ENCODE results near the gene PSMB1.
"Not testable (repeated sequence)": the region's sequence is repeated elsewhere in the genome, so short reads cannot be mapped to it uniquely, and the experiment has no call there.

The PSMB1 gene

DNA sequence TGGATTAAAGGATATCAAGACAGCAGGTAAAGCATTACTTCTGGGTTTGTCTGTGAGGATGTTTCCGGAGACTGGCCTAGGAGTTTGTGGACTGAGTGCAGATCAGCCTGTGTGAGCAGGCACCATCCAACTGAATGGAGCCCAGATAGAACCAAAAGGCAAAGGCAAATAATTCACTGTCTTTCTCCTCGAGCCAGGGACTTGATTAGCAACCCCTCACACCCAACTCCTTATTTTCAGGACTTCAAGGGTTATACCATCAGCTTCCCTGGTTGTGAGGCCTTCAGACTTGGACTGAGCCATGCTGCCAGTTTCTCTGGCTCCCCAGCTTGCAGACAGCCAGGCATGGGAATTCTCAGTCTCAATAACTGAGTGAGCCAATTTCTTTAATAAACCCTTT lies 19.3 kb downstream of the PSMB1 start:
- no peak for DNase-seq

- no peak for DNase-seq
These were observed 20.1 kb downstream of the PSMB1 start for GRCh38 chr6:170532867-170533488.

- peak; percentile 73 for DNase-seq
These were observed 23.2 kb downstream of the PSMB1 start for GRCh38 chr6:170529839-170530469.

GRCh38 chr6:170527995-170528394 lies 25.1 kb downstream of the PSMB1 start:
- DNase-seq = not testable (repeated sequence)

- DNase-seq = no peak
These were observed 27.3 kb downstream of the PSMB1 start for GRCh38 chr6:170525795-170526194.

DNA sequence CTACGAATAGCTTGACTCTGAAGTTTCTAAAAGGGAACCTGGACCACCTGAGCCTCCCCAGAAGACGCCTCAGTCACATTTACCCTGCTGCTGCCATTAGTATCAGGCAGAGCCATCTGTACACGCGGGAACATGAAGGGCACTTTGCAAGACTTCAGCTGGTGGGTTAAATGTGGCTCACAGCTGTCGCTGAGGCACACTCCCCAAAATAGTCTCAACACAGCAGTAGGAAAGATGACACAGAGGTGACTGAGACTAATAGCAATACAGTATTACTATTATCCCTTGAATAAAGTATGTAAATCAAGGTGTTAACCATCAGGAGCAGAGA lies 29.0 kb downstream of the PSMB1 start:
- peak; percentile 52 for DNase-seq

- no peak for DNase-seq
These were observed 29.6 kb downstream of the PSMB1 start for GRCh38 chr6:170523256-170524171.

GRCh38 chr6:170522565-170523183 lies 30.4 kb downstream of the PSMB1 start:
- no peak for DNase-seq

- DNase-seq = peak; percentile 43
These were observed 36.1 kb downstream of the PSMB1 start for GRCh38 chr6:170516783-170517616.

DNA sequence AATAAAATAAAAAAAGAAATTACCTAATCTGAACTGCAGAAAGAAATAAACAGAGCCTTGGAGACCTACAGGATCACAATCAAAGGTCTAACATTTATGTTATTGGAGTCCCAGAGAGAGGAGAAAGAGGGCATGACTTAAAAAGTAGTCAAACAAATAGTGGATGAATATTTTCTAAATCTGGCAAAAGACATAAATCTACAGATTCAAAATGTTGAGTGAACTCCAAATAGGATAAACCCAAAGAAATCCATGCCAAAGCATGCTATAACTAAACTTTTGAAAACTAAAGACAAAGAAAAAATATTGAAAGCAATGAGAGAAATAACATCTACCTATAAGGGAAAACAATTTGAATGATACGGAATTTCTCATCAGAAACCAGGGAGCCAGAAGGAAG lies 38.2 kb downstream of the PSMB1 start:
- DNase-seq = no peak

GRCh38 chr6:170512249-170512648 lies 40.9 kb downstream of the PSMB1 start:
- DNase-seq = no peak

DNA sequence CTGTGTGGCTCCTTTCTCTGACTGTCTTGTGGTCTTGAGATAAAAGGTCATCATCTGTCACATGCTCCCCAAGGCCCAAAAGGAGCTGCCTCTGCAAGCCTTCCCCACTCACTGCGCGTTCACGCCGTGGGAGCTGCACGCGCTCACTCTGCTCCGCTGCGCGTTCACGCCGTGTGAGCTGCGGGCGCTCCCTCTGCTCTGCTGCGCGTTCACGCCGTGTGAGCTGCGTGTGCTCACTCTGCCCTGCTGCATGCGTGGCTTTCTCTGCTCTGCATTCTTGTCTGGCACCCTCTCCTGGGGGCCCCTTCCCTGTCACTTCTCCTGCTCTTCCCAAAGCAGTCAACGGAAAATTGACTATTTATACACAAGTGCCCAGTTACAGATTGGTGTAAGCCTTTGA lies 42.5 kb downstream of the PSMB1 start:
- DNase-seq = no peak

DNA sequence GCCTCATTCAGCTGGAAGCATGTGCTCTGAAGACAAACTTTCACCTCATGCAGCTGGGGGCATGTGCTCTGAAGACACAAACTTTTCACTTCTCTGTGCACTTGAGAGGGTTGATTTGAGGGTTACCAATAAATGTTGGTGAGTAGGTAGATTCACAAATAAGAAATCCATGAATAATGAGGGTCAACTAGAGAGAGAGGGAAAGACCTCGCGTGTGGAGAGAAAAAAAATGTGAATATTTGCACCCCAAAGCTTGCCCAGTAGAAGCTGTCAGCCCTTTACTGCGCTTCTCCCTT lies 43.4 kb downstream of the PSMB1 start:
- DNase-seq = no peak

- not testable (repeated sequence) for DNase-seq
These were observed 44.0 kb downstream of the PSMB1 start for GRCh38 chr6:170508892-170509722.

DNA sequence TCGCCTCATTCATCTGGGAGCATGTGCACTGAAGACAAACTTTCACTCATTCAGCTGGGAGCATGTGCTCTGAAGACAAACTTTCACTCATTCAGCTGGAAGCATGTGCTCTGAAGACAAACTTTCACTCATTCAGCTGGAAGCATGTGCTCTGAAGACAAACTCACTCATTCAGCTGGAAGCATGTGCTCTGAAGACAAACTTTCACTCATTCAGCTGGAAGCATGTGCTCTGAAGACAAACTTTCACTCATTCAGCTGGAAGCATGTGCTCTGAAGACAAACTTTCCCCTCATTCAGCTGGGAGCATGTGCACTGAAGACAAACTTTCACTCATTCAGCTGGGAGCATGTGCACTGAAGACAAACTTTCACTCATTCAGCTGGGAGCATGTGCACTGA lies 44.8 kb downstream of the PSMB1 start:
- not testable (repeated sequence) for DNase-seq

- not testable (repeated sequence) for DNase-seq
These were observed 45.4 kb downstream of the PSMB1 start for GRCh38 chr6:170507728-170508127.

DNA sequence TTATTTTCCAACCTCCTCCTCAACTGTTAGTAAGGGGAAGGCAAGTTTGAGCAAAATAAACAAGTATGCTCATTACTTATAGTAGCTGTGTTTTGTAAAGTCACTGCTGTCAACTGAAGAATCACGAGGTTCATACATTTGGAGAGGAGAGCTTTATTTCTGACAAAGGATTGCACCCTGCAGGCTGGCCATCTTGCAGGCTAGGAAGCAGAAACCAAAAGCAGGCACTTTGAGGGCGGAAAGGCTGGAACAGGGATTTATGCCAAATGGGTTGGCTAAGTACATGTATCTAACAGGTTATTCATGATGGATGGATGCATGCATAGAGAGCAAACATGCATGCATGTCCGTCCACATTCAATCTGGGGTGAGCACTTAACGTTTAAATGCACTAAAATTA lies 46.7 kb downstream of the PSMB1 start:
- no peak for DNase-seq

DNA sequence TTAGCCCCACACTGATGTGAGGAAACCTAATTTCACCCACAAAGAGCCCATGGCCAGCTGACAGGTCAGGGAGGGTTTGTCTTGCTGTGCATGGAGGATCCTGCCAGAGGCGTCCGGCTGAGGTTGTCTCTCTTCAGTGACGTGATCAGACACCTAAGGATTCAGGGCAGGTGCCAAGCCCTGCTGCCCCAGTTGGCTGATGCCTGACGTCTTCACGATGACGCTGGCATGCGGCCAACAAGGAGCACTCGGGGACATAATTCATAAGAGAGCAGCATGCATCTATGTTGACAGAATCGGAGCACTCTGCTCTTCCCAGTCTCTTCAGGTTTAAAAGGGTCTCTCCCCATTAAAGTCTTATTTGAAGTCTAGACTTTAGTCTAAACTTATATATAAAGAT lies 47.8 kb downstream of the PSMB1 start:
- no peak for DNase-seq

- no peak for DNase-seq
These were observed 48.6 kb downstream of the PSMB1 start for GRCh38 chr6:170504479-170504878.

DNA sequence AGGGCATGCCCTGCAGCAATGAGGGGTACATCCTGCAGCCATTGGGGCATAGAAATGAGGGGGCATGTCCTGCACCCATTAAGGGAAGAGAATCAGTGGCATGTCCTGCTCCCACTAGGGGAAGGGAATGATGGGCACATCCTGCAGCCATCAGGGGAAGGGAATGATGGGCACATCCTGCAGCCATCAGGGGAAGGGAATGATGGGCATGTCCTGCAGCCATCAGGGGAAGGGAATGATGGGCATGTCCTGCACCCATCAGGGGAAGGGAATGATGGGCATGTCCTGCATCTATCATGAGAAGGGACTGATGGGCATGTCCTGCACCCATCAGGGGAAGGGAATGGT lies 49.7 kb downstream of the PSMB1 start:
- no peak for DNase-seq

GRCh38 chr6:170502733-170503413 lies 50.2 kb downstream of the PSMB1 start:
- DNase-seq = not testable (repeated sequence)
